AG09309 (cell line): ENCODE measurements around the gene ANKIB1.

ENCODE experiments used
- DNase-seq: peaks from one replicate; pipeline ENCODE4 v3.0.0-alpha.2; 2010; ENCODE audit warnings: low read depth
- H3K4me3 ChIP-seq: 2 replicates; pipeline ENCODE4 v1.5.1; 2011; ENCODE audit warnings: mild to moderate bottlenecking, low read depth, low read length, moderate library complexity; ENCODE audit not compliant: control insufficient read depth
- CTCF ChIP-seq: IDR thresholded peaks from 2 replicates; pipeline ENCODE4 v1.5.1; 2011; ENCODE audit warnings: mild to moderate bottlenecking, low read depth, low read length, inconsistent platforms; ENCODE audit not compliant: insufficient read depth, control insufficient read depth; ENCODE audit errors: missing control alignments

Gene ANKIB1

DNA sequence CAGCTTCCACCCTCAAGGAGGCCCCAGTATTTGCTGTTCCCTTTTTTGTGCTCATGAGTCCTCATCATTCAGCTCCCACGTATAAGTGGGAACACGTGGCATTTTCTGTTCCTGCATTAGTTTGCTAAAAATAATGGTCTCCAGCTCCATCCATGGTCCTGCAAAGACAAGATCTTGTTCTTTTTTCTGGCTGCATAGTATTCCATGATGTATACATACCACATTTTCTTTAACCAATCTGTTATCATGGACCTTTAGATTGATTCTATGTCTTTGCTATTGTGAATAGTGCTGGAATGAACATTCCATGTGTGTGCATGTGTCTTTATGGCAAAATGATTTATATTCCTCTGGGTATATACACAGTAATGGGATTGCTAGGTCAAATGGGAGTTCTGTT is 17.0 kb upstream of the ANKIB1 start:
- no peak for TF ChIP-seq CTCF

GRCh38 chr7:92230547-92230946 is 15.2 kb upstream of the ANKIB1 start:
- no peak for DNase-seq
- TF ChIP-seq CTCF, result no peak
- no peak overlapping the region for H3K4me3 ChIP-seq

More for the DNA sequence above, 17.0 kb upstream of the ANKIB1 start:
- no peak overlapping the region for H3K4me3 ChIP-seq
- no peak for DNase-seq

DNA sequence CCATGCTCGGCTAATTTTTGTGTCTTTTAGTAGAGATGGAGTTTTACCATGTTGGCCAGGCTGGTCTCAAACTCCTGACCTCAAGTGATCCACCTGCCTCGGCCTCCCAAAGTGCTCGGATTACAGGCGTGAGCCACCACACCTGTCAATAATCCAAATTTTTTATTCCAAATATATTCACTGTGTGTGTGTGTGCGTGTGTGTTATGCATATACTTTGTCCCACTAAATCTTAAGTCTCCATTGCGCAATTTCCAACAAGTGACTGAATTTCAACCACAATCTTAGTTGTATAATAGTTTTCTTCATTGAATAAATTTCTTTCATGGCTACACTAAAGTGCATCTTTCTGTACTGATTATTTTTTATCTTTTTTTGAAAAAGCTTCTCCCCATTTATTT is 2.8 kb upstream of the ANKIB1 start:
- no peak for TF ChIP-seq CTCF
- H3K4me3 ChIP-seq, result no peak overlapping the region
- DNase-seq, result no peak

GRCh38 chr7:92244808-92245486 is 827 bp upstream of the ANKIB1 start:
- H3K4me3 ChIP-seq, result peak overlapping the region; percentile 68
- no peak for DNase-seq
- TF ChIP-seq CTCF, result no peak

- TF ChIP-seq CTCF, result no peak
- H3K4me3 ChIP-seq, result peak overlapping the region; percentile 68
- DNase-seq, result no peak
Observed at GRCh38 chr7:92246360-92247101, 757 bp downstream of the ANKIB1 start.

GRCh38 chr7:92250603-92251002 is 4.8 kb downstream of the ANKIB1 start:
- H3K4me3 ChIP-seq, result no peak overlapping the region
- no peak for DNase-seq
- TF ChIP-seq CTCF, result no peak

- TF ChIP-seq CTCF, result no peak
- no peak for DNase-seq
- H3K4me3 ChIP-seq, result no peak overlapping the region
Observed at GRCh38 chr7:92251181-92251580, 5.4 kb downstream of the ANKIB1 start.
